Measurements from ENCODE around the gene CCSER1. TPM values are rescaled to one million over a fixed set of nuclear protein-coding genes. Genes with fewer than 3 reads are reported as not detected.
"Not testable (repeated sequence)": the region's sequence is repeated elsewhere in the genome, so short reads cannot be mapped to it uniquely, and the experiment has no call there.

CCSER1 gene
- total RNA-seq, 1 experiment from 2014 or later = 5.9 TPM

GRCh38 chr4:91147067-91147466 lies 1019.9 kb downstream of the CCSER1 start:
- H3K4me3 ChIP-seq = no peak overlapping the region
- no peak overlapping the region for H3K4me2 ChIP-seq
- H3K27ac ChIP-seq = no peak overlapping the region
- no peak overlapping the region for H2AFZ ChIP-seq
- H3K79me2 ChIP-seq (ENCODE audit: low read depth) = no peaks in the 10 kb centered on the region
- no peaks in the 10 kb centered on the region for H3K9me2 ChIP-seq (ENCODE audit: insufficient read depth)
- intact Hi-C loops (cut with micrococcal nuclease; ENCODE audit: unreplicated experiment) = no loop called here
- BruUV-seq (replicated peaks) = no TSS peak
- H3K27me3 ChIP-seq (ENCODE audit: insufficient read depth, low read depth) = no peaks in the 10 kb centered on the region
- no peaks in the 10 kb centered on the region for H3F3A ChIP-seq (ENCODE audit: insufficient read depth, low read depth)
- no peak for DNase-seq
- ChIA-PET CTCF (no interaction called here), POLR2A (ENCODE audit: unreplicated experiment) (no interaction called here)
- no peaks in the 10 kb centered on the region for H4K20me1 ChIP-seq (ENCODE audit: insufficient read depth)
- H3K4me1 ChIP-seq (replicated peaks; ENCODE audit: insufficient read depth) = no peaks in the 10 kb centered on the region
- H3K36me3 ChIP-seq (ENCODE audit: low read depth) = no peaks in the 10 kb centered on the region
- no peaks in the 10 kb centered on the region for H3K9me3 ChIP-seq (ENCODE audit: insufficient read depth, low read depth)
- TF ChIP-seq EZH2 (IDR thresholded peaks at IDR 0.05; ENCODE audit: low read depth) (no peak), CTCF (conservative IDR thresholded peaks at IDR 0.05) (no peak)

GRCh38 chr4:91154041-91154440 lies 1026.8 kb downstream of the CCSER1 start:
- BruUV-seq (replicated peaks); POLR2A ChIA-PET (ENCODE audit: unreplicated experiment); H4K20me1 ChIP-seq (ENCODE audit: insufficient read depth); H3K4me3 ChIP-seq; H3K27ac ChIP-seq; H3K36me3 ChIP-seq (ENCODE audit: low read depth); CTCF ChIA-PET; H3K4me2 ChIP-seq; H3K4me1 ChIP-seq (replicated peaks; ENCODE audit: insufficient read depth); H3K9me2 ChIP-seq (ENCODE audit: insufficient read depth); H3K27me3 ChIP-seq (ENCODE audit: insufficient read depth, low read depth); H3K79me2 ChIP-seq (ENCODE audit: low read depth); H3F3A ChIP-seq (ENCODE audit: insufficient read depth, low read depth); H3K9me3 ChIP-seq (ENCODE audit: insufficient read depth, low read depth); DNase-seq; intact Hi-C loops (cut with micrococcal nuclease; ENCODE audit: unreplicated experiment); H2AFZ ChIP-seq: not testable (repeated sequence)

GRCh38 chr4:91167864-91168653 lies 1040.9 kb downstream of the CCSER1 start:
- POLR2A ChIA-PET (ENCODE audit: unreplicated experiment); H3K4me3 ChIP-seq; H3K36me3 ChIP-seq (ENCODE audit: low read depth); BruUV-seq (replicated peaks); H3F3A ChIP-seq (ENCODE audit: insufficient read depth, low read depth); H2AFZ ChIP-seq; CTCF ChIA-PET; DNase-seq; H4K20me1 ChIP-seq (ENCODE audit: insufficient read depth); H3K9me3 ChIP-seq (ENCODE audit: insufficient read depth, low read depth); H3K4me1 ChIP-seq (replicated peaks; ENCODE audit: insufficient read depth); H3K27me3 ChIP-seq (ENCODE audit: insufficient read depth, low read depth); H3K4me2 ChIP-seq; H3K27ac ChIP-seq; H3K79me2 ChIP-seq (ENCODE audit: low read depth); H3K9me2 ChIP-seq (ENCODE audit: insufficient read depth); intact Hi-C loops (cut with micrococcal nuclease; ENCODE audit: unreplicated experiment): not testable (repeated sequence)

GRCh38 chr4:91170768-91171167 lies 1043.6 kb downstream of the CCSER1 start:
- no peaks in the 10 kb centered on the region for H3K36me3 ChIP-seq (ENCODE audit: low read depth)
- H4K20me1 ChIP-seq (ENCODE audit: insufficient read depth) = no peaks in the 10 kb centered on the region
- DNase-seq = no peak
- no peaks in the 10 kb centered on the region for H3K4me1 ChIP-seq (replicated peaks; ENCODE audit: insufficient read depth)
- BruUV-seq (replicated peaks) = no TSS peak
- H3K9me2 ChIP-seq (ENCODE audit: insufficient read depth) = no peaks in the 10 kb centered on the region
- H3K79me2 ChIP-seq (ENCODE audit: low read depth) = no peaks in the 10 kb centered on the region
- H3K4me2 ChIP-seq = no peak overlapping the region
- ChIA-PET POLR2A (ENCODE audit: unreplicated experiment) (no interaction called here), CTCF (no interaction called here)
- no peak overlapping the region for H2AFZ ChIP-seq
- H3F3A ChIP-seq (ENCODE audit: insufficient read depth, low read depth) = no peaks in the 10 kb centered on the region
- H3K27me3 ChIP-seq (ENCODE audit: insufficient read depth, low read depth) = no peaks in the 10 kb centered on the region
- intact Hi-C loops (cut with micrococcal nuclease; ENCODE audit: unreplicated experiment) = no loop called here
- no peak overlapping the region for H3K4me3 ChIP-seq
- no peak overlapping the region for H3K27ac ChIP-seq
- TF ChIP-seq CTCF (conservative IDR thresholded peaks at IDR 0.05) = no peak
- TF ChIP-seq EZH2 (IDR thresholded peaks at IDR 0.05; ENCODE audit: low read depth) = no peak
- H3K9me3 ChIP-seq (ENCODE audit: insufficient read depth, low read depth) = no peaks in the 10 kb centered on the region

All from PC-9 (cell line).